GM10266 (cell line): Measurements from ENCODE around the gene DLG2.

ENCODE experiments used
- DNase-seq: peaks from one replicate; pipeline ENCODE4 v3.0.0; 2012; ENCODE audit errors: extremely low spot score
- CTCF ChIP-seq: IDR thresholded peaks from 2 replicates; pipeline ENCODE4 v1.5.1; 2012; ENCODE audit warnings: mild to moderate bottlenecking, low read depth; ENCODE audit not compliant: control insufficient read depth, insufficient read depth; ENCODE audit errors: missing control alignments

The DLG2 gene

GRCh38 chr11:84923489-84923888 lies 703.7 kb downstream of the DLG2 start:
- no peak for DNase-seq
- TF ChIP-seq CTCF, result no peak

GRCh38 chr11:84922836-84923235 lies 704.3 kb downstream of the DLG2 start:
- TF ChIP-seq CTCF, result no peak
- no peak for DNase-seq

- no peak for TF ChIP-seq CTCF
- DNase-seq, result no peak
These were observed 704.8 kb downstream of the DLG2 start for GRCh38 chr11:84922212-84922805.

- no peak for DNase-seq
- TF ChIP-seq CTCF, result no peak
These were observed 712.6 kb downstream of the DLG2 start for GRCh38 chr11:84914511-84914910.

GRCh38 chr11:84909740-84910139 lies 717.4 kb downstream of the DLG2 start:
- no peak for TF ChIP-seq CTCF
- no peak for DNase-seq

GRCh38 chr11:84906995-84907394 lies 720.1 kb downstream of the DLG2 start:
- no peak for TF ChIP-seq CTCF

GRCh38 chr11:84905411-84905810 lies 721.7 kb downstream of the DLG2 start:
- DNase-seq, result no peak
- no peak for TF ChIP-seq CTCF

More at GRCh38 chr11:84906995-84907394, 720.1 kb downstream of the DLG2 start:
- no peak for DNase-seq
